Measurements from ENCODE around the gene PSKH1. TPM values are rescaled to one million over a fixed set of nuclear protein-coding genes. Genes with fewer than 3 reads are reported as not detected.

The PSKH1 gene
- total and polyA plus RNA-seq, 2 experiments from 2014 or later, result 11.5 to 23.6 TPM

- Histone ChIP-seq H3K4me1 (ENCODE audit: insufficient read depth) (peaks cover 7% of the 10 kb centered on the region), H3K4me3 (no peak overlapping the region), H3K9me3 (ENCODE audit: low read depth) (no peaks in the 10 kb centered on the region), H2AFZ (no peak overlapping the region), H3K36me3 (ENCODE audit: low read depth) (peaks cover 18% of the 10 kb centered on the region; the same call in 1 of the 2 replicates), H4K20me1 (ENCODE audit: insufficient read depth) (no peaks in the 10 kb centered on the region), H3K9me2 (ENCODE audit: insufficient read depth) (no peaks in the 10 kb centered on the region), H3K9ac (no peak overlapping the region), H3K27ac (no peak overlapping the region), H3K4me2 (ENCODE audit: unreplicated experiment) (no peak overlapping the region), H3K27me3 (replicated peaks; ENCODE audit: insufficient read depth) (no peaks in the 10 kb centered on the region), H3K79me2 (ENCODE audit: insufficient read depth) (0 out of 2 replicates have a peak, but pooled peaks cover 3% of the 10 kb centered on the region), H3F3A (ENCODE audit: insufficient read depth) (peaks cover 29% of the 10 kb centered on the region)
- in situ Hi-C loops (cut with MboI), result no loop called here
- WGBS, 2 experiments (ENCODE audit: low coverage in 1 of 2, low lambda C conversion rate in 2 of 2, missing lambda C conversion rate in 2 of 2), result 92 to 97% methylated on average over 5 of the region's 5 CpGs
- DNase-seq, result no peak
- TF ChIP-seq EZH2 (IDR thresholded peaks at IDR 0.05; ENCODE audit: insufficient read depth, poor library complexity, severe bottlenecking) (no peak), EZH2phosphoT487 (IDR thresholded peaks at IDR 0.05; ENCODE audit: insufficient read depth, low read depth) (no peak)
Observed at GRCh38 chr16:67940446-67941089, 47.5 kb downstream of the PSKH1 start.

DNA sequence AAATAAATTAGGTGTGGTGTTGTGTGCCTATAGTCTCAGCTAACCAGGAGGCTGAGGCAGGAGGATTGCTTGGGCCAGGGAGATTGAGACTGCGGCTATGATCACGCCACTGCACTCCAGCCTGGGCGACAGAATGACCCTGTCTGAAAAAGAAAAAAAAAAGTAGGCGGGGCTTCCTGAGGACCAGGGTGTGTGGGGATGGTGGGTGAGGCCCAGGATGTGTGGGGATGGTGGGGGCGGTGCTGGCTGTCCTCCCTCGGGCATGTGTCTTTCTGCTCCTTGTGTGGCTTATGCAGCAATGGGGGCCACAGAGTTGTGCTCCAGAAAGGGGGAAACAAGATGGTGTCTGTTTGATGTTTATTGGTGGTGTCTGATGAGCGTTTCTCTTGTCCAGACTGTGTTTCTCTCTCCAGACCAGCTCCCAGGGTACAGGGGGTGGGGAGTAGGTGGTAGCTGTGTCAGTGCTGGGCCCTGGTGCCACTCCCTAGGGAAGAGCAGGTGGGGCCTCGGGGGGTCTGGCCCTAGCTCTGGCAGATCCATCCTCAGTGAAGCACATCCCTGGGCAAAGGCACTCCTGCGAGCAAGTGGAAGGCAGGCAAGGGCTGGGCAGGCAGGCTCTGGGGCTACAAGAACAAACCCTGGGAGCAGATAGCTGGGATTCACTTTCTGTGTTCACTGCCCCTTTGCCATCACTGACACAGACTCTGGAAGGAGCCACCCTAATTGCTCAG, 48.6 kb downstream of the PSKH1 start:
- Histone ChIP-seq H3K27ac (no peak overlapping the region), H4K20me1 (ENCODE audit: insufficient read depth) (no peaks in the 10 kb centered on the region), H3K9me2 (ENCODE audit: insufficient read depth) (no peaks in the 10 kb centered on the region), H3K79me2 (ENCODE audit: insufficient read depth) (0 out of 2 replicates have a peak, but pooled peaks cover 3% of the 10 kb centered on the region), H3K4me3 (no peak overlapping the region), H3K36me3 (ENCODE audit: low read depth) (peaks cover 18% of the 10 kb centered on the region; the same call in 1 of the 2 replicates), H3K9me3 (ENCODE audit: low read depth) (no peaks in the 10 kb centered on the region), H3K27me3 (replicated peaks; ENCODE audit: insufficient read depth) (no peaks in the 10 kb centered on the region), H3K9ac (no peak overlapping the region), H3K4me1 (ENCODE audit: insufficient read depth) (peaks cover 7% of the 10 kb centered on the region), H3F3A (ENCODE audit: insufficient read depth) (peaks cover 29% of the 10 kb centered on the region), H3K4me2 (ENCODE audit: unreplicated experiment) (no peak overlapping the region), H2AFZ (no peak overlapping the region)
- WGBS, 2 experiments (ENCODE audit: low coverage in 1 of 2, low lambda C conversion rate in 2 of 2, missing lambda C conversion rate in 2 of 2), result 74 to 83% methylated on average over 8 to 9 of the region's 9 CpGs
- in situ Hi-C loops (cut with MboI), result no loop called here
- DNase-seq, result no peak
- TF ChIP-seq EZH2 (IDR thresholded peaks at IDR 0.05; ENCODE audit: insufficient read depth, poor library complexity, severe bottlenecking), result no peak
- no peak for TF ChIP-seq EZH2phosphoT487 (IDR thresholded peaks at IDR 0.05; ENCODE audit: insufficient read depth, low read depth)

GRCh38 chr16:67942200-67942509, 49.1 kb downstream of the PSKH1 start:
- H3K79me2 ChIP-seq (ENCODE audit: insufficient read depth), result 0 out of 2 replicates have a peak, but pooled peaks cover 3% of the 10 kb centered on the region
- no peak overlapping the region for H3K4me2 ChIP-seq (ENCODE audit: unreplicated experiment)
- H2AFZ ChIP-seq, result no peak overlapping the region
- in situ Hi-C loops (cut with MboI), result no loop called here
- no peak overlapping the region for H3K4me3 ChIP-seq
- no peak overlapping the region for H3K27ac ChIP-seq
- peaks cover 25% of the 10 kb centered on the region for H3F3A ChIP-seq (ENCODE audit: insufficient read depth)
- no peaks in the 10 kb centered on the region for H3K9me3 ChIP-seq (ENCODE audit: low read depth)
- 75 to 78% methylated on average over 6 of the region's 6 CpGs for WGBS, 2 experiments (ENCODE audit: low coverage in 1 of 2, low lambda C conversion rate in 2 of 2, missing lambda C conversion rate in 2 of 2)
- TF ChIP-seq EZH2 (IDR thresholded peaks at IDR 0.05; ENCODE audit: insufficient read depth, poor library complexity, severe bottlenecking), result no peak
- TF ChIP-seq EZH2phosphoT487 (IDR thresholded peaks at IDR 0.05; ENCODE audit: insufficient read depth, low read depth), result no peak
- H3K4me1 ChIP-seq (ENCODE audit: insufficient read depth), result peaks cover 4% of the 10 kb centered on the region
- no peaks in the 10 kb centered on the region for H3K27me3 ChIP-seq (replicated peaks; ENCODE audit: insufficient read depth)
- H3K36me3 ChIP-seq (ENCODE audit: low read depth), result peaks cover 18% of the 10 kb centered on the region; the same call in 1 of the 2 replicates
- no peaks in the 10 kb centered on the region for H4K20me1 ChIP-seq (ENCODE audit: insufficient read depth)
- peak; percentile 60 for DNase-seq
- H3K9ac ChIP-seq, result no peak overlapping the region
- no peaks in the 10 kb centered on the region for H3K9me2 ChIP-seq (ENCODE audit: insufficient read depth)

GRCh38 chr16:67942510-67943255, 49.6 kb downstream of the PSKH1 start:
- H4K20me1 ChIP-seq (ENCODE audit: insufficient read depth), result no peaks in the 10 kb centered on the region
- no peak overlapping the region for H3K4me2 ChIP-seq (ENCODE audit: unreplicated experiment)
- H3K4me1 ChIP-seq (ENCODE audit: insufficient read depth), result no peaks in the 10 kb centered on the region
- H3K27me3 ChIP-seq (replicated peaks; ENCODE audit: insufficient read depth), result no peaks in the 10 kb centered on the region
- in situ Hi-C loops (cut with MboI), result no loop called here
- H3K4me3 ChIP-seq, result no peak overlapping the region
- H3K9me2 ChIP-seq (ENCODE audit: insufficient read depth), result no peaks in the 10 kb centered on the region
- peaks cover 18% of the 10 kb centered on the region; the same call in 1 of the 2 replicates for H3K36me3 ChIP-seq (ENCODE audit: low read depth)
- 0 out of 2 replicates have a peak, but pooled peaks cover 3% of the 10 kb centered on the region for H3K79me2 ChIP-seq (ENCODE audit: insufficient read depth)
- no peaks in the 10 kb centered on the region for H3K9me3 ChIP-seq (ENCODE audit: low read depth)
- no peak for TF ChIP-seq EZH2phosphoT487 (IDR thresholded peaks at IDR 0.05; ENCODE audit: insufficient read depth, low read depth)
- TF ChIP-seq EZH2 (IDR thresholded peaks at IDR 0.05; ENCODE audit: insufficient read depth, poor library complexity, severe bottlenecking), result no peak
- H3K9ac ChIP-seq, result no peak overlapping the region
- no peak overlapping the region for H2AFZ ChIP-seq
- H3K27ac ChIP-seq, result no peak overlapping the region
- WGBS, 2 experiments (ENCODE audit: low coverage in 1 of 2, low lambda C conversion rate in 2 of 2, missing lambda C conversion rate in 2 of 2), result 90 to 93% methylated on average over 14 to 26 of the region's 27 CpGs
- no peak for DNase-seq
- peaks cover 20% of the 10 kb centered on the region for H3F3A ChIP-seq (ENCODE audit: insufficient read depth)
